OCI-LY1 (cell line): ENCODE results near the gene KRT32.

ENCODE experiments used
- CTCF ChIP-seq: fragments of 200-600 bp; sonication (generic), shearing (Covaris generic); IDR thresholded peaks from 2 replicates; pipeline ENCODE4 v1.5.1; 2017; ENCODE audit warnings: mild to moderate bottlenecking, antibody characterized with exemption, low read length, moderate library complexity, mixed read lengths
- EZH2 ChIP-seq: fragments of 200-600 bp; sonication (generic), shearing (Covaris generic); IDR thresholded peaks from 2 replicates; pipeline ENCODE4 v1.8.0; 2017; ENCODE audit warnings: borderline replicate concordance, mixed run types, mild to moderate bottlenecking, antibody characterized with exemption, low read length, moderate library complexity, mixed read lengths

GRCh38 chr17:41421116-41421515 lies 46.1 kb downstream of the KRT32 start:
- TF ChIP-seq EZH2: no peak
- no peak for TF ChIP-seq CTCF
